Spleen (tissue), 7 donors: ENCODE data around the gene PPFIA2.

ENCODE experiments used
- CTCF ChIP-seq, 11 experiments: fragments of 200-600 bp in 7 of 11; fragments of 450-650 bp in 4 of 11; sonication (generic) in 4 of 11; IDR thresholded peaks in 8 of 11; conservative IDR thresholded peaks in 3 of 11; 1 replicate in 7 of 11; 2 replicates in 4 of 11; pipeline versions ENCODE4 v1.4.0 to v1.8.0; 2016 to 2021; ENCODE audit warnings: antibody characterized with exemption in 11 of 11, inconsistent platforms in 4 of 11, mild to moderate bottlenecking in 1 of 11
- POLR2A ChIP-seq, 3 donors: fragments of 450-650 bp; IDR thresholded peaks; one replicate each; pipeline ENCODE4 v1.5.1; 2017; ENCODE audit warnings: antibody characterized with exemption in 3 of 3, mild to moderate bottlenecking in 1 of 3
- donor health status: DM: no; HTN: no; CAD: no; lungs with moderate emphysema.
- donor health status: DM: no; HTN: no; CAD: no.
- donor health status: DM: no; HTN: no; CAD: no.

DNA sequence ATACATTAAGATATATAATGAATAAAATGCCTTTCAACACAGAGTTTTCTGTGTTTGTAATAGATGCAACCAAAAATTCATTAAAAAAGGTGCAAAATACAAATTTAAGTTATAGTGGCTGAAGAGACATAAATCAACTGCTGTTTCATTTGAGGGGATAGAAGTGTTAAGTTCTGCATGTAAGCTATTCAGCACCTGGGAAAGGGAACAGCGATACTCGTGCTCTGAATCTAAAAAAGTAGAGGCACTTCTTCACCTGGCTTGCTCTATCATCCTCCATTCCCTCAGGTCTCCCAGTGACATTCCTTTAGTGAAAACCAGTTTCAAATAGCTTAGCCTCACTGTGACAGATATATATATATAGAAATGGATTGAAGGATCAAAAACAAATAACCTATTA is 458.7 kb downstream of the PPFIA2 start:
- no peak for TF ChIP-seq CTCF (IDR thresholded peaks at IDR 0.05 in 8 of 11, conservative IDR thresholded peaks at IDR 0.05 in 3 of 11)
- no peak for TF ChIP-seq POLR2A (IDR thresholded peaks at IDR 0.05)
